ENCODE measurements around the gene CRIM1.

The CRIM1 gene

DNA sequence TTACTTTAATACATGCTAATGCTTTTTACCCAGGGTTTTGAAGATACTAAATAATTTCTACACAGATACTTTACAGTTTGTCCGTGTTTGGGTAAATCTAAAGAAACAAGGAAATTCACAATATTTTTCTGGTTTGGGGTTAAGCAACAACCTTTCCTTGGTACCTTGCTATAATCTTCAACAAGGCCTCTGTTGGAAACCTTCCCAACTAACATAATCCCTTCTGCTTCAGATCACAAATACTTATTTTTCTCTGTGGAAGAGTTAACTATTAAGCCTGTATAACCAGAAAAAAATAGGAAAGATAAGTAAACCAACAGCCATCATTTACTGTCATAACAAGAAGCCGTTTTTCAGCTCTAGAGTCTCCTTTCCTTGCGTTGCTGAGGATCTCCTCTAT, 227.4 kb downstream of the CRIM1 start:
- no peak for DNase-seq

DNA sequence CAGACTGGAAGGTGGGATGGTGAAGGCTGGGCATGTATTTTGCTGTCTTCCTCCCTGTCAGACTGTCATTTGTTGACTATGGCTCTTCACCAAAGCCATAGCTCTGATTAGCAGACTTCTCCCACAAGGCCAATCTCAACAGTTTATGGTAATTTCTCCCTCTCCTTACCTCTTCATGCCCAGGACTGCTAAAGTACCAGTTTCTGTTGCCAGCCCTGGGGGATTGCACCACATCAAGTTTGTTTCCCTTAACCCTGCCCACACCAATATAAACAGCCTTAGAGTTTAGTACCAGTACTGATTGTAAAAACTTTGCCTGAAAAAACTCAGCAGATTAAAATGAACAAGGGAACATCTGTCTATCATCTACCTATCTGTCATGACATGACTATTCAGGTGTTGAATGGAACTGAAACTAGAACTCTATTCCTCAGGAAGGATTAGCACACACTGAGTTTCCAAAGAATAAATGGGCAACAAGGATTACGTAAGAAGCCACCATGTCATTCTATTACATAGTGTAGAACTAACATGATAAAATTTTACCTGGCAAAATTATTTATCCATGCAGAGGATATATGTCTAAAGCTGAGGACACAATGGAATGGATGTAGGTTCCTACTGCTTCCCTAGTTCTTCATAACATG, 228.7 kb downstream of the CRIM1 start:
- no peak for DNase-seq

DNA sequence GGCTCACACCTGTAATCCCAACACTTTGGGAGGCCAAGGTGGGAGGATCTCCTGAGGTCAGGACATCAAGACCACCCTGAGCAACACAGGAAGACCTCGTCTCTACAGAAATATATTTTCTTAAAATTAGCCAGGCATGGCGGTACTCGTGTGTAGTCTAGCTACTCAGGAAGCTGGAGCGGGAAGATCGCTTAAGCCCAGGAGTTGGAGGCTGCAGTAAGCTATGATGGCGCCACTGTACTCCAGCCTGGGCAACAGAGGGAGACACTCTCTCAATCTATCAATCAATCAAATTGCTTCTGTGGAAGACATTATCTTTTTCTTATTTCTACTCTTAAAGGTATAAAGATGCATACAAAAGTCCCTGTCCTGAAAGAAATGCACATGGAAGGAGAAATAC, 231.1 kb downstream of the CRIM1 start:
- no peak for DNase-seq

DNA sequence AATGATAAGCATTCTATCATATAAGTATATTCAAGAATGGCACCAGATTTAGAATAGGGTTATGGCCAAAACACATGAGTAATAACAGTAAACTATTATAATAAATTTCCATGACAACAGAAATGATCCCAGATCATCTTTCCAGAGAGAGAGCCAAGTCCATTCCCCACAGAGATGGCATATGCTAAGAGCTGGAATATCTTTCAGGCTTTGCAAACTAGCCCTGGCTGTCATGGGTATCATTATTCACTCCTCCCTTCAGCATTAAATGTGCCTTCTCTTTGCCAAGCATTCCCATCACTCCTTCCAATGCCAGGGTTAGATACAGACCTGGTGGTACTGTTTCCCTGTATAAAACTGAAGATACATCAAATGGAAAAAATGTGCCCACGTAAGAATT, 231.5 kb downstream of the CRIM1 start:
- no peak for DNase-seq

DNA sequence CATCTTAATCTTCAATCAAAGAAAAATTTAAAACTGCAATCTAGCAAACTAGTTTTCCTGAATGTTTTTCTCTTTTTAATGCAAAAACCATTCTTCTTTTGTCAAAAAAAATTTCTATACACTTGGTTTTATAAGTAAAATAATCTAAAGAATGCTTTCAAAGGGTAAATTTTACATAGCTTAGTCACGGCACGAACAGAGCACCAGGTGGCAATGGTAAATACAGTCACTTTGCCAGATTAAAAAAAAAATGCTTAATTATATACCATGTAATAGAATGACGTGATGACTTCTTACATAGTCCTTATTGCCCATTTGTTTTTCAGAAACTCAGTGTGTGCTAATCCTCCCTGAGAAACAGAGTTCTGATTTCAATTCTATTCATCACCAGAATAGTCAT, 232.0 kb downstream of the CRIM1 start:
- DNase-seq, result no peak

DNA sequence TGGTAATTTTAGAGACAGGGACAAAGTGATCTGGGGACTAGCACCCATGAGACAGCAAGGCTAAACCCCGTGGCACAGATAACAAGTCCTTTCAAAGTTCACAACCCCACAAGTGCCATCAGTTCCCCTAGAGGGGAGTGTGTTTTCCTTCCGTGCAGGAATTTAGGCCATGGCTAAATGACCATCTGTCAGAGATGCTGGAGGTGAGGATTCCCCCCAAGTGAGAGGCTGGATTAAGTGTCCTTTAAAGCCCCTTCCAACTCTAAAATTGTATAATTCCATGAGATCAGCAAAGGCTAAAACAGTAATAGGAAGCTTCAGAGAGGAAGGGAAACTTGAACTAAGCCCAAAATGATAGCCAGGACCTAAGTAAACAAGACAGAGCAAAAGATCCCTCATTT, 233.7 kb downstream of the CRIM1 start:
- no peak for DNase-seq

DNA sequence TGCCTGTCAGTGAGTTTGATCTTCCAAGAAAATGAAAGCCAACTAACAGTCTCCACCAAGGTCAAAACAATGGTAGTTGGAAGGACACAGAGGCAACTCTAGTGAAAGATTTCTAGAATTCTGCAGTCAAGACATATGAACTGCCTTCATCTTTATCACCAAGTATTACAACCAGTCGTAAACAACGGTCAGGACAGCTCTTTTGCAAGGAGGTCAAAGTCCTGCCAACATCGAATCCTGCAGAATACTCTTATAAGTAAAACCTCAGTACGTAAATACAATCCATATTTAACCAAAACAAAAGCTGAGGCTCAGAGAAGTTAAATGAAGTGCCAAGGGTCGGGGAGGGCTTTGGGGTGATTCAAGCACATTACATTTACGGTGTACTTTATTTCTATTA, 239.3 kb downstream of the CRIM1 start:
- DNase-seq, result no peak

DNA sequence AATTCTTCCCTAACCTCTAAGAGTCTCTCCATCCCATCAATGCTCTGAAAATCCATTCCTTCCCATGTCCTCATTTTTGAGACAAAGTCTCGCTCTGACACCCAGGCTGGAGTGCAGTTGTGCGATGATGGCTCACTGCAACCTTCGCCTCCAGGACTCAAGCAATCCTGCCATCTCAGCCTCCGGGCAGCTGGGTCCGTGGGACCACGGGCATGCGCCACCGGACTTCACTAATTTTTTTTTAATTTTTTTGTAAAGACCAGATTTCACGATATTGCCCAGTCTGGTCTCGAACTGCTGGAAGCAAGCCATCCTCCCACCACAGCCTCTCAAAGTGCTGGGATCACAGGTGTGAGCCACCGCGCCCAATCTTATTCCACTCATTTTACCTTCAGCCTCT, 240.8 kb downstream of the CRIM1 start:
- no peak for DNase-seq

DNA sequence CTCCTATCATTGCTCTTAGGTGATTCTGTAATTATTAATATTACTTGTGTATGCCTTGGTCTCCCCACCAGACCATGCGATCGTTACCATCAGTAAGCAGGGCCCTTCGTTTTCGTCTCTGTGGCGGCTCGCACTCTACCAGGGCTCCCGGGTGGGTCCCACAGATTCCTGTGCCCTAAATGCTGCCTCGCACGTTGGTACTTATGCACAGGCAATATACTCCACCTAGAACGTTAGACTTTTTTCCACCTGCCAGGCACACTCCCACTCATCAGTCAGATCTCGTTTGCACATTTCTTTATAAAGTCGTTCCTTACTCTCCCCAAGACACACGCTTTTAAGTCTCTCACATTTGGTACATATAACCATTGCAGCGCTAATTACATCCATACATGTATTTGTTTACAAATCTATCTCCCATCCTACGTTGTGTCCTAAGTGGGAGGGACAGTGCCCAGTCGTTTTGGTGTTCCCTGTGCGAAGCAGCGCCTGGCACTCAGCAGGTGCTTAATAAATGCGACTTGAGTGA, 241.5 kb downstream of the CRIM1 start:
- DNase-seq, result no peak

DNA sequence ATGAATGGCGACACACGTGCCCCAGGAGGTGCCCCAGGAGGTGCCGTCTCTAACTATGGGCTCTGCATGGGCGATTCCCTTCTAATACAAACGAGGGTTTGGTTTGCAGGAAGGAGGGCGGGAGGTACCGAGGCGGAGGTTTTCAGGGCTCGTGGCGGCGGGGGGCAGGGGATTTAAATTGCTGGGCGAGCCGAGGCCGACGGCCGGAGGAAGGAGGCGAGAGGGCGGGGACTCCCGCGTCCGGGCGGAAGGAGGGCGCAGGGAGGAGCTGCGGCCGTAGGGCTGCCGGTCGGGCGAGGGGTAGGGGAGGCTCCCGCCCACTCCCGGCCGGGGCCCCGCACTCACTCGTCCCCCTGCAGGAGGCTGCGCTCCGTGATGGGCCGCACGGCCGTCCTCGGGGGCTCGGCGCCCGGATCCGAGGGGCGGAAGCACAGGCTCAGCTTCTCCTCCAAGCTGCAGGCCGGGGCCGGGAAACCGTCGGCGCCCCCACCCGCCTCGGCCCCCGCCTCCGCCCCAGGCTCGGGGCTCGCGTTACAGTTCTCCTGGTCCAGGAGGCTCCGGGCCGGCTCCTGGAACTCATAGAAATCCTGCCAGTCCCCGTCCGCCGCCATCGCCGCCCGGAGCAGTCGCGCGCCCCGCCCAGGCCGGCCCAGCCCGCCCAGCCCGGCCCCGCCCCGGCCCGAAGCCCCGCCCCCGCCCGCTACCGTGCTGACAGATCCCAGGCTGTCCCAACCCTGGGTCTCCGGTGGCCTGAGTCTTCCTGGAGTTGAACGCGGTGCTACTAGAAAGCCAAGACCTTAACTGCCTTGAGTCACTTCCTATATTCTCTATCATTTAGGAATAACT, 242.2 kb downstream of the CRIM1 start, which contains the start of gene FEZ2:
FEZ2 (minus strand) TSS at position 637 of the 846 bp plus-strand sequence; CDS start at position 611, 26 bp downstream.
- peak; percentile 83 for DNase-seq
